Putamen (tissue), 1 donor: ENCODE data around the gene GNPTG.

ENCODE experiments used
- DNase-seq: peaks from one replicate; pipeline ENCODE4 v3.0.0-alpha.2; 2016; ENCODE audit warnings: low spot score

GNPTG gene

GRCh38 chr16:1371054-1371978, 19.6 kb downstream of the GNPTG start:
- DNase-seq: no peak

DNA sequence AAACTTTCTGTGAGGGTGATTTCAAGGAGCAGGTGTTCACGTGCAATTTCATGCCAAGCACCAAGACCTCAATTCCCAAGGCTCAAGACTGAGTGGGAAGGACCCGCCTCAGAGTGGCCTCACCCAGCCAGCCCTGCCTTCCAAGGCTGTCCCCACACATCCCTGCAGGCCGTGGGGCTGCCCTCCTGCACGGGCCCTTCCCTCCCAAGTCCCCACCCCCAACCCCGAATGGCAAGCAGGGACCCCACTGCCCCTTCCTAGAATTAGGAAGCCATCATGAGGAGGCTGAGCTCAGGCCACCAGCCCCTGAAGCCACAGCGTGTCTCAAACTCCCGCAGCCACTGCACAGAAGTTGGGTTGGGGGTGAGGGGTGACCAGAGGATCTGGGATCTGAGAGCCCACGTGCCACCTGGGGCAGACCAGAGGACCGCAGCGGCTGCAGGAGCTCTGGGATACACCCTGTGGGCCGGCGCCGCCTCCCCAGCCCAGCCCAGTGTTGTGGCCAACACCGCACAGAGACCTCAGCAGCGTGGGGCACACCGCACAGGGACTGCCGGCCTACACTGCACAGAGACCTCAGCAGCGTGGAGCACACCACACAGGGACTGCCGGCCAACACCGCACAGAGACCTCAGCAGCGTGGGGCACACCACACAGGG, 20.7 kb downstream of the GNPTG start:
- no peak for DNase-seq

GRCh38 chr16:1374418-1375297, 22.9 kb downstream of the GNPTG start:
- no peak for DNase-seq

DNA sequence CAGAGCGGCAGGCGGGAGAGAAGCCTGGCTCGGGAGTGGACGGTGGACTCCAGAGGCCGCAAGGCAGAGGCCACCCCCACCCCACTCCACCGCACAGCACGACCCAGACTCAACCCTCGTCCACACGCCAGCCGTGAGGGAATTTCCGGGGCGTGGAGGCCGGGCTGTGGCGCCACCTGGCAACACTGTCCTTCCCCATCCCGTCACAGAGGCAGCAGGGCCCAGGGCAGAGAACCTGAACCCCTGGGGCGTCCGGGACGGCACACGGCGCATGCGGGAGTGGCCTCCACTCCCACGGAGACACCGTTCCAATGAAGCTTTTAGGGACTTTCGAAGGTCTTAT, 23.5 kb downstream of the GNPTG start:
- DNase-seq: no peak

- DNase-seq: no peak
These were observed 24.1 kb downstream of the GNPTG start for GRCh38 chr16:1375741-1376410.

GRCh38 chr16:1377406-1378010, 25.8 kb downstream of the GNPTG start:
- DNase-seq: peak; percentile 49

GRCh38 chr16:1378087-1378803, 26.5 kb downstream of the GNPTG start:
- no peak for DNase-seq

DNA sequence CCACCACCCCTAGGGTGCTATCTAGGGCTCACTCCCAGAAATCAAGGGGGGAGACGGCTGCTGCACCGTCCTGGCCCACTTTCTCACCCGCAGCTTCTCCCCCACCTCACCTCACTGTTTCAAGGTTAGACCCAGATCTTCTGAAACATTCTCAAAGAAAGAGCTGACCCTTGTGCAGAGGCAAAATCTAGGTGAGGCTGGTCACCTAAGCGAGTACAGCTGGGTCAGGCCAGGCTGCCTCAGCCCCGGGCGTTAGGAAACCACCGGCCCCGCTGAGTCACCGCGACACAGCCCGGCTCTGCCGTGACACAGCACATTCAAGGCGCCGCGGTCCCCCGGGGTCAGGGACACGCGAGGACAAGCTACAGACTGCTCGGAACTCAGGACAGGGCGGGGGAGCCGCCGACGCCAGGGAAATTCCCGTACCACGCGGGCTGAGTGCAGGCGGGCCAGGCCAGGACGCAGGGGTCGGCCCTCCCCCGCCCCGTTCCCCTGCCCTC, 27.1 kb downstream of the GNPTG start:
- no peak for DNase-seq

- DNase-seq: no peak
These were observed 27.8 kb downstream of the GNPTG start for GRCh38 chr16:1379304-1380076.

GRCh38 chr16:1380195-1380594, 28.5 kb downstream of the GNPTG start:
- DNase-seq: no peak

- DNase-seq: peak; percentile 69
These were observed 30.1 kb downstream of the GNPTG start for GRCh38 chr16:1381612-1382406.

DNA sequence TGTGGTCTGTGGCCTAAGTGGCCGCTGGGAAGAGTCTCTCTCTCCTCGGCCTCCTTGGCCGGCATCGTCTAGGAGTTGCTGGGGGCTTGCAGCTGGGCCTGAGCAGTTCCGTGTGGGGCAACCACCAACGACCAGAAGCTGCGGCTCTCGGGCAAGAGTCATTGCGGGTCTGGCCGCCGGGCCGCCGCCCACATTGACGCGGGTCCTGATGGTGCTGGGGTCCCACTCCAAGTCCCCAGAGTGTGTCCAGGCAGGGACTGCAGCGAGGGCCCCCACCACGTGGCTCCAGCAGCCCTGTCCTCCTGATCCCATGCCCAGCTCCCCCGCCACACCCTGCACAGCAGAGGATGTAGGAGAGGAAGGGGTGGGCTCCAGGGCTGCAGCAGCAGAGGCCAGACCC, 31.8 kb downstream of the GNPTG start:
- no peak for DNase-seq

GRCh38 chr16:1385232-1385631, 33.5 kb downstream of the GNPTG start:
- DNase-seq: no peak

DNA sequence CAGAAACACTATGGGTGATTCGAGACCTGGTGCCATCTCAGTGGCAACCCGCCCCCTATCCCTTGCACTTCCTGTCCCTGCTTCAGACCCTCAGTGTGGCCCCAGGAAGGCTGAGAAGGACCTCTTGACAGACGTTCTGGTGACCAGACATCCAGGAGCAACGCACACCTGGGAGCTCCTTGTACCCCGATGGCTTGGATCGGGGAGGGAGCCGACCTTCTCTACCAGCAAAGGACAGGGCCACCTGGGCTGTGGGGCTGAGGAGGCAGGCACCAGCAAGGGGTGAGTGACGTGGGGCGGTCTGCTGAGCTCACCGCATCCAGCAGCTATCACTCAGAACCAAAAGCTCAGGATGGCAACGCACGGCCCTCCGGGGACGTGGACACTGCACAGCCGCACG, 35.6 kb downstream of the GNPTG start:
- DNase-seq: no peak

- DNase-seq: no peak
These were observed 38.0 kb downstream of the GNPTG start for GRCh38 chr16:1389762-1390161.

- no peak for DNase-seq
These were observed 38.6 kb downstream of the GNPTG start for GRCh38 chr16:1390239-1390779.

- DNase-seq: no peak
These were observed 41.1 kb downstream of the GNPTG start for GRCh38 chr16:1392826-1393225.

- DNase-seq: no peak
These were observed 42.0 kb downstream of the GNPTG start for GRCh38 chr16:1393613-1394176.
